IMR-90 (cell line): Measurements from ENCODE around the gene CADM1. TPM values are rescaled to one million over a fixed set of nuclear protein-coding genes. Genes with fewer than 3 reads are reported as not detected.

ENCODE experiments used
- ATAC-seq: fragments of 200-7000 bp; cut with Tn5 transposase; 2 replicates; pipeline ENCODE4 v1.9.1; 2020; ENCODE audit warnings: low read depth, mild to moderate bottlenecking, moderate library complexity
- BruUV-seq: library from RNA; stranded (reverse); fragments of 400-500 nt; replicated peaks from 2 replicates; lab custom pipeline; 2021; lab: Mats Ljungman, UMichigan
- CTCF ChIA-PET: fragments of 300-600 bp; formaldehyde crosslinking; extraction: SDS; loops from one replicate; lab custom pipeline; 2021; ENCODE audit warnings: antibody characterized with exemption; lab: Yijun Ruan, JAX
- POLR2A ChIA-PET: fragments of 300-600 bp; sonication (Branson Sonifier 250); formaldehyde crosslinking; loops from one replicate; lab custom pipeline; 2022; ENCODE audit warnings: antibody characterized with exemption; ENCODE audit not compliant: unreplicated experiment; lab: Charles Lee
- DNase-seq: peaks from one replicate; pipeline ENCODE4 v3.0.0; 2013
- H2AFZ ChIP-seq: replicated peaks from 2 replicates; pipeline ENCODE3; 2013; ENCODE audit warnings: low read length, mild to moderate bottlenecking; ENCODE audit not compliant: poor library complexity
- H2AK5ac ChIP-seq: 2 replicates; pipeline ENCODE4 v1.6.1; 2013; ENCODE audit warnings: low read depth, low read length, inconsistent platforms
- H2AK9ac ChIP-seq: replicated peaks from 2 replicates; pipeline ENCODE3; 2013; ENCODE audit warnings: mild to moderate bottlenecking, low read depth, low read length, moderate library complexity; ENCODE audit not compliant: poor library complexity
- H2BK120ac ChIP-seq: 2 replicates; pipeline ENCODE4 v1.6.1; 2013; ENCODE audit warnings: low read depth, low read length, inconsistent platforms
- H2BK15ac ChIP-seq: 3 replicates; pipeline ENCODE4 v1.6.1; 2013; ENCODE audit warnings: low read depth, low read length, inconsistent platforms
- H2BK20ac ChIP-seq: 2 replicates; pipeline ENCODE4 v1.6.1; 2013; ENCODE audit warnings: low read depth, mild to moderate bottlenecking, inconsistent platforms, low read length, moderate library complexity
- H2BK5ac ChIP-seq: 2 replicates; pipeline ENCODE4 v1.6.1; 2013; ENCODE audit warnings: mild to moderate bottlenecking, low read depth, low read length, inconsistent platforms; ENCODE audit not compliant: poor library complexity, severe bottlenecking
- H3K14ac ChIP-seq: replicated peaks from 2 replicates; pipeline ENCODE4 v1.6.1; 2013; ENCODE audit warnings: low read depth, low read length, inconsistent platforms
- H3K18ac ChIP-seq: 2 replicates; pipeline ENCODE4 v1.6.1; 2013; ENCODE audit warnings: low read depth, low read length, control low read depth
- H3K23ac ChIP-seq: 2 replicates; pipeline ENCODE4 v1.6.1; 2013; ENCODE audit warnings: low read depth, low read length, inconsistent platforms
- H3K27ac ChIP-seq: 2 replicates; pipeline ENCODE4 v1.5.1; 2013; ENCODE audit warnings: mild to moderate bottlenecking, control low read depth, low read length; ENCODE audit not compliant: insufficient read depth
- H3K27me3 ChIP-seq: 2 replicates; pipeline ENCODE4 v1.6.1; 2013; ENCODE audit warnings: low read length; ENCODE audit not compliant: control insufficient read depth, insufficient read depth
- H3K36me3 ChIP-seq: 2 replicates; pipeline ENCODE4 v1.6.1; 2013; ENCODE audit warnings: low read length, mixed read lengths; ENCODE audit not compliant: control insufficient read depth, insufficient read depth
- H3K4ac ChIP-seq: 2 replicates; pipeline ENCODE4 v1.6.1; 2013; ENCODE audit warnings: low read depth, low read length, inconsistent platforms
- H3K4me1 ChIP-seq: 2 replicates; pipeline ENCODE4 v1.6.1; 2013; ENCODE audit warnings: low read length, mixed read lengths; ENCODE audit not compliant: control insufficient read depth, insufficient read depth
- H3K4me2 ChIP-seq: 2 replicates; pipeline ENCODE4 v1.6.1; 2013; ENCODE audit warnings: low read depth, mild to moderate bottlenecking, control low read depth, low read length, moderate library complexity
- H3K4me3 ChIP-seq: 2 replicates; pipeline ENCODE4 v1.5.1; 2013; ENCODE audit warnings: low read depth, mild to moderate bottlenecking, control low read depth, low read length, moderate library complexity; ENCODE audit not compliant: insufficient read depth
- H3K56ac ChIP-seq: 2 replicates; pipeline ENCODE4 v1.6.1; 2013; ENCODE audit warnings: low read length, inconsistent platforms; ENCODE audit not compliant: insufficient read depth; ENCODE audit errors: extremely low read depth
- H3K79me1 ChIP-seq, 2 experiments: 2 replicates each; pipeline ENCODE4 v1.6.1; 2013; ENCODE audit warnings: low read length in 2 of 2, inconsistent platforms in 1 of 2, low read depth in 1 of 2
- H3K9ac ChIP-seq: 2 replicates; pipeline ENCODE4 v1.6.1; 2013; ENCODE audit warnings: low read depth, low read length, control low read depth
- H3K9me1 ChIP-seq: 2 replicates; pipeline ENCODE4 v1.6.1; 2013; ENCODE audit warnings: low read length, inconsistent platforms; ENCODE audit not compliant: insufficient read depth
- H3K9me3 ChIP-seq: 2 replicates; pipeline ENCODE4 v1.6.1; 2013; ENCODE audit warnings: low read length; ENCODE audit not compliant: control insufficient read depth, insufficient read depth
- H4K20me1 ChIP-seq: 2 replicates; pipeline ENCODE4 v1.6.1; 2013; ENCODE audit warnings: low read length, inconsistent platforms; ENCODE audit not compliant: insufficient read depth
- H4K5ac ChIP-seq: 2 replicates; pipeline ENCODE4 v1.6.1; 2013; ENCODE audit warnings: mild to moderate bottlenecking, low read depth, low read length, control low read depth
- H4K8ac ChIP-seq, 2 experiments: 2 replicates each; pipeline ENCODE4 v1.6.1; 2013; ENCODE audit warnings: low read depth in 2 of 2, low read length in 2 of 2, control low read depth in 1 of 2, inconsistent platforms in 1 of 2
- H4K91ac ChIP-seq: 2 replicates; pipeline ENCODE4 v1.6.1; 2013; ENCODE audit warnings: low read depth, low read length, inconsistent platforms; ENCODE audit not compliant: insufficient read depth
- BHLHE40 ChIP-seq: fragments of 150-350 bp; IDR thresholded peaks from 2 replicates; pipeline ENCODE4 v1.6.1; 2016; ENCODE audit warnings: mild to moderate bottlenecking, low read depth, low read length
- CHD1 ChIP-seq: IDR thresholded peaks from 2 replicates; pipeline ENCODE4 v1.6.1; 2012; ENCODE audit warnings: low read depth, low read length, improper control_type of control experiment
- ELK1 ChIP-seq: fragments of 150-350 bp; IDR thresholded peaks from 2 replicates; pipeline ENCODE4 v1.6.1; 2016; ENCODE audit warnings: low read depth, mild to moderate bottlenecking, low read length, moderate library complexity, borderline replicate concordance
- FOS ChIP-seq: fragments of 150-350 bp; IDR thresholded peaks from 2 replicates; pipeline ENCODE4 v1.6.1; 2016; ENCODE audit warnings: low read depth, low read length
- MAFK ChIP-seq: IDR thresholded peaks from 2 replicates; pipeline ENCODE4 v1.6.1; 2012; ENCODE audit warnings: low read depth, low read length, improper control_type of control experiment
- MAZ ChIP-seq: IDR thresholded peaks from 2 replicates; pipeline ENCODE4 v1.6.1; 2012; ENCODE audit warnings: low read depth, mild to moderate bottlenecking, low read length, improper control_type of control experiment, moderate library complexity, borderline replicate concordance
- NFE2L2 ChIP-seq: fragments of 150-350 bp; IDR thresholded peaks from 2 replicates; pipeline ENCODE4 v1.6.1; 2016; ENCODE audit warnings: low read depth, mild to moderate bottlenecking, low read length
- POLR2A ChIP-seq: IDR thresholded peaks from 2 replicates; pipeline ENCODE4 v1.6.1; 2012; ENCODE audit warnings: mild to moderate bottlenecking, low read depth, low read length
- RCOR1 ChIP-seq: IDR thresholded peaks from 2 replicates; pipeline ENCODE4 v1.6.1; 2012; ENCODE audit warnings: mild to moderate bottlenecking, low read length, improper control_type of control experiment; ENCODE audit not compliant: insufficient replicate concordance
- RFX5 ChIP-seq: IDR thresholded peaks from 2 replicates; pipeline ENCODE4 v1.8.0; 2012; ENCODE audit warnings: low read depth, mild to moderate bottlenecking, low read length, moderate library complexity
- USF2 ChIP-seq: fragments of 150-350 bp; IDR thresholded peaks from 2 replicates; pipeline ENCODE4 v1.6.1; 2017; ENCODE audit warnings: mild to moderate bottlenecking, antibody characterized with exemption, low read length, low read depth
- WGBS, 2 experiments: methylation state at CpG; one replicate each; pipeline versions ENCODE4 v1.1.5 to v1.1.7; 2013; ENCODE audit warnings: missing lambda C conversion rate in 2 of 2; ENCODE audit not compliant: insufficient read length in 1 of 2; ENCODE audit errors: extremely low coverage in 2 of 2; 5-methylcytosine and 5-hydroxymethylcytosine counted together
- dilution Hi-C: fragments of 300-500 bp; cut with HindIII; formaldehyde crosslinking; loops from one replicate; pipeline ENCODE4 v1.14.3; 2018; ENCODE audit warnings: low sequenced_read_pairs; ENCODE audit not compliant: unreplicated experiment
- in situ Hi-C: fragments of 300-500 bp; cut with MboI; formaldehyde crosslinking; loops from 3 replicates; pipeline ENCODE4 v1.14.3; 2019; ENCODE audit warnings: low sequenced_read_pairs, inconsistent platforms, mixed read lengths
- intact Hi-C: fragments of 100-400 bp; cut with micrococcal nuclease; formaldehyde crosslinking; loops from 2 replicates; pipeline ENCODE4 v1.10.0; 2022
- polyA plus RNA-seq, 3 experiments: library from polyadenylated mRNA; depleted of rRNA; stranded (reverse); fragments of >200 nt; gene quantifications; 2 replicates each; pipeline ENCODE4 v1.2.3, GENCODE V29; 2012; ENCODE audit warnings: low replicate concordance in 1 of 3
- total RNA-seq: library from RNA; depleted of rRNA; stranded (reverse); fragments of >200 nt; gene quantifications from 2 replicates; pipeline ENCODE4 v1.2.3, GENCODE V29; 2012

The CADM1 gene
- total and polyA plus RNA-seq, 2 of the 4 experiments (the other 2 are of a cell fraction), result 28.8 to 77.1 TPM

- Histone ChIP-seq H3K9ac (no peak overlapping the region), H3K9me3 (no peaks in the 10 kb centered on the region), H2BK15ac (no peak overlapping the region), H3K23ac (no peak overlapping the region), H3K14ac (no peak overlapping the region), H3K4ac (no peak overlapping the region), H4K91ac (no peak overlapping the region), H3K4me1 (no peaks in the 10 kb centered on the region), H2BK5ac (no peak overlapping the region), H2AK9ac (no peak overlapping the region), H3K9me1 (no peaks in the 10 kb centered on the region), H4K20me1 (no peaks in the 10 kb centered on the region), H4K5ac (no peak overlapping the region), H4K8ac (no peak overlapping the region), H3K27ac (no peak overlapping the region), H2BK20ac (no peak overlapping the region), H3K27me3 (peaks cover 12% of the 10 kb centered on the region), H3K4me3 (no peak overlapping the region), H2AK5ac (no peak overlapping the region), H3K18ac (no peak overlapping the region), H3K79me1 (no peaks in the 10 kb centered on the region), H3K56ac (no peak overlapping the region), H3K4me2 (no peak overlapping the region), H2AFZ (no peak overlapping the region), H3K36me3 (no peaks in the 10 kb centered on the region), H2BK120ac (no peak overlapping the region)
- POLR2A ChIA-PET, result no interaction called here
- DNase-seq, result no peak
- TF ChIP-seq FOS, result no peak
- no peak for TF ChIP-seq MAZ
- TF ChIP-seq RCOR1, result no peak
- no peak for TF ChIP-seq USF2
- no peak for TF ChIP-seq RFX5
- TF ChIP-seq ELK1, result no peak
- no peak for TF ChIP-seq POLR2A
- no peak for TF ChIP-seq MAFK
- no peak for TF ChIP-seq BHLHE40
- no peak for TF ChIP-seq NFE2L2
- no peak for TF ChIP-seq CHD1
- dilution Hi-C loops, result no loop called here
- BruUV-seq, result no TSS peak
- ATAC-seq, result no peak
- CTCF ChIA-PET, result interaction anchor here (0.6 kb wide), 1 partner anchor 727 kb away, joined by 7 read pairs; no protein-coding TSS in a partner anchor
- intact Hi-C loops, result no loop called here
- in situ Hi-C loops, result no loop called here
- WGBS, 2 experiments, result 50% methylated on average over 1 of the region's 1 CpG; no CpG with 5 or more reads in 1 of the 2 experiments
Observed at GRCh38 chr11:115539844-115540243, 35.6 kb upstream of the CADM1 start.
